Spinal cord (tissue), 10 donors: ENCODE results near the gene SF3B2. TPM values are rescaled to one million over a fixed set of nuclear protein-coding genes. Genes with fewer than 3 reads are reported as not detected.
"Not testable (repeated sequence)": the region's sequence is repeated elsewhere in the genome, so short reads cannot be mapped to it uniquely, and the experiment has no call there.

Source experiments
- DNase-seq, 6 donors: peaks; one replicate each; pipeline versions ENCODE4 v3.0.0 to v3.0.0-alpha.2; 2013 to 2015; ENCODE audit warnings: low spot score in 6 of 6, low read depth in 4 of 6
- H3K27ac ChIP-seq: one replicate; pipeline ENCODE4 v1.5.1; 2013; ENCODE audit warnings: low read depth, low read length, control low read depth
- H3K27me3 ChIP-seq: one replicate; pipeline ENCODE4 v1.6.1; 2013; ENCODE audit warnings: low read length; ENCODE audit not compliant: control insufficient read depth, insufficient read depth
- H3K36me3 ChIP-seq: one replicate; pipeline ENCODE4 v1.6.1; 2013; ENCODE audit warnings: low read length; ENCODE audit not compliant: control insufficient read depth, insufficient read depth
- H3K4me1 ChIP-seq: one replicate; pipeline ENCODE4 v1.6.1; 2013; ENCODE audit warnings: low read length; ENCODE audit not compliant: control insufficient read depth, insufficient read depth
- H3K4me3 ChIP-seq: one replicate; pipeline ENCODE4 v1.5.1; 2013; ENCODE audit warnings: low read depth, low read length, control low read depth
- H3K9me3 ChIP-seq: one replicate; pipeline ENCODE4 v1.6.1; 2013; ENCODE audit warnings: low read length; ENCODE audit not compliant: control insufficient read depth, insufficient read depth
- WGBS: methylation state at CpG from one replicate; pipeline ENCODE4 v1.1.5; 2013; ENCODE audit warnings: missing lambda C conversion rate; ENCODE audit not compliant: insufficient coverage; 5-methylcytosine and 5-hydroxymethylcytosine counted together
- polyA plus RNA-seq, 2 donors: library from polyadenylated mRNA; unstranded; fragments of 120-200 nt; gene quantifications; one replicate each; pipeline ENCODE4 v1.2.1, GENCODE V29; 2013; ENCODE audit not compliant: insufficient read length in 2 of 2
- total RNA-seq, 2 donors: library from RNA; depleted of rRNA in 1 of 2; stranded (reverse); fragments of 120-200 nt in 1 of 2; fragments of >200 nt in 1 of 2; gene quantifications; one replicate each; pipeline versions ENCODE4 v1.2.3 to v1.2.4, GENCODE V29; 2013 to 2014
- donor health status: healthy.

Gene SF3B2
- total and polyA plus RNA-seq, 4 donors: 84.1 to 246 (median 196) TPM

DNA sequence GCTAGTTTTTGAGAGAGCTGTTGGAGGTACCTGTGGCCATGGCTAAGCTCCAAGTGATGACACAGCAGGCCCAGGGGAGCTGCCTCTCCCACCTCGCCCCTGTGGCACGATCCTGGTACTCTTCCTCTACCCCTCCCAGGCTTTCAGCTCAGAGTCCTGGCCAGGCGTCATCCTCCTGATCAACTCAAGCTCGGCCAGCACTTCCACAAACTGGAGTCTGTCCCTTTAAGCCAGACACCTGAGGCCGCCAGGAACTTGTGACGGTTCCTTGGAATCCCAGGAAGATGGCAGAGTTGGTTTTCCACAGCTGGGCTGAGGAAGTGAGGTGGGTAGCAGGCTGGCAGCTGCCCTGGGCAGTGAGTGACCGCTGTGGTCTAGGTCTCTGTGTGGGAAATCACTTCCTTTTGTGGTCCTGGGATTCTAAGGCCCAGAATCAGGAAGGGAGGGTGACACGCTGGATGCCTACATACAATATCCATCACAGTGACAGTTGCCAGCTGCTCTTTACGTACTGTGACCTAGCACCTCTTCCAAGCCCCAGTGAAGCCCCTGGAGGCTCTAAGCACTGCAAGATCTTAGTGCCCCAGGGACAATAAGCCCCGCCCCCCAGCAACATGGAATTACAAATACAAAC lies 43.6 kb upstream of the SF3B2 start:
- 46% methylated on average over 7 of the region's 10 CpGs for WGBS
- H3K27me3 ChIP-seq: peaks cover 28% of the 10 kb centered on the region

DNA sequence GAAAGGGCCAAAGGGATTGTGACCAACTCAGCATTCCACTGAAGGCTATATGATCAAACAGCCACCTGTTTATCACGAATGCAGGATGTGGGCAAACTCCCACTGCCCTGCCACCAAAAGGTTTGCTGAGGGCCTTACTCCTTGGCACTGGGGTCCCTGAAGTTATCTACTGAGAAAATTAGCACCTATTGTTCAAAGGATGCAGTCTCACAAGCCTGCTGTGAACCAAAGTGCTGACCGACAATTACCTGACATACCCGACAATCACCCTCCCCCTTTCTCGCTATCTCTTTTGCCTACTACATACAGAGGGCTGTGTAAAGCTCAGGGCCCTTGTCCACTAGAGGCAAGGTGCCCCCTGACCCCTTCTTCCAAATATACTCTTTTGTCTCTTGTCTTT lies 42.1 kb upstream of the SF3B2 start:
- 69% methylated on average over 4 of the region's 4 CpGs for WGBS
- not testable (repeated sequence) for H3K4me3 ChIP-seq, H3K4me1 ChIP-seq, DNase-seq, H3K27ac ChIP-seq, H3K9me3 ChIP-seq
- Histone ChIP-seq H3K36me3 (peaks cover 13% of the 10 kb centered on the region), H3K27me3 (peaks cover 32% of the 10 kb centered on the region)

More for the DNA sequence above, 43.6 kb upstream of the SF3B2 start:
- no peaks in the 10 kb centered on the region for H3K9me3 ChIP-seq
- DNase-seq: no peak
- H3K36me3 ChIP-seq: peaks cover 27% of the 10 kb centered on the region
- H3K4me3 ChIP-seq: no peak overlapping the region
- peaks cover 4% of the 10 kb centered on the region for H3K4me1 ChIP-seq
- no peak overlapping the region for H3K27ac ChIP-seq

DNA sequence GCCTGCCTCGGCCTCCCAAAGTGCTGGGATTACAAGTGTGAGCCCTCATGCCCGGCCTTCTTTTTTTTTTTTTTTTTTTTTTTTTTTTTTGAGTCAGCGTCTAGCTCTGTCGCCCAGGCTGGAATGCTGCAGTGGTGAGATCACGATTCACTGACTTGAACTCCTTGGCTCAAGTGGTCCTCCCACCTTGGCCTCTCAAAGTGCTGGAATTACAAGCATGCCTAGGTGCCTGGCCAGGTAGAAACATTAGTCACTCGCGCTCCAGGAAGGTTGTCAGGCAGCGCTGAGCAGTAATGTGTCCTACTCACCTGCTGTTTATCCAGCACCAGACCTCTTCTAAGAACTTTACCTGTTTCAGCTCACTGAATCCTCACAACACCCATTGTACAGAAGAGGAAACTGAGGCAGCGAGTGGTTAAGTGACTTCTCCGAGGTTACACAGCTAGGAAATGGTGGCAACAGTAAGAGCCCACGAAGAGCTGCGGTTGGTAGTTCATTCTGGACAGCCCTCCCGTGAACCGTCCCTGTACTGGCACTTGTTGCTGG lies 40.9 kb upstream of the SF3B2 start:
- no peak overlapping the region for H3K4me3 ChIP-seq
- WGBS: 63% methylated on average over 12 of the region's 14 CpGs
- peaks cover 9% of the 10 kb centered on the region for H3K36me3 ChIP-seq
- no peaks in the 10 kb centered on the region for H3K9me3 ChIP-seq
- DNase-seq: no peak
- peaks cover 32% of the 10 kb centered on the region for H3K27me3 ChIP-seq
- H3K27ac ChIP-seq: no peak overlapping the region
- H3K4me1 ChIP-seq: no peaks in the 10 kb centered on the region

DNA sequence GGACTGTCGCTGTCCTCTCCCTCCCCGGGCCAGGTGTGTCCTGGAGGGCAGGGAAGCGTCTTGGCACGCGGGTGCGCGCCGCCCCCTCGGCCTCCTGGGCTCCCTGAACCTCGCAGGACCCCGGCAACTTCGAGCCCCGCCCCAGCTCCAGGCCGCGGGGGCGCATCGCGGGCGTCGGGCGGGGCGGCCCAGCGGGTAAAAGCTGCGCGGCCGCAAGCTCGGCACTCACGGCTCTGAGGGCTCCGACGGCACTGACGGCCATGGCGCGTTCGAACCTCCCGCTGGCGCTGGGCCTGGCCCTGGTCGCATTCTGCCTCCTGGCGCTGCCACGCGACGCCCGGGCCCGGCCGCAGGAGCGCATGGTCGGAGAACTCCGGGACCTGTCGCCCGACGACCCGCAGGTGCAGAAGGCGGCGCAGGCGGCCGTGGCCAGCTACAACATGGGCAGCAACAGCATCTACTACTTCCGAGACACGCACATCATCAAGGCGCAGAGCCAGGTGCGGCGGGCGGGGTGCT lies 40.3 kb upstream of the SF3B2 start, which contains the start of gene CST6:
Gene CST6, plus strand, starts transcription at position 224 of the 519 bp plus-strand sequence. Its CDS starts 37 bp downstream, at position 261.
- no peak within 1 kb of the TSS for H3K27ac ChIP-seq
- no peak for DNase-seq
- peaks cover 32% of the 10 kb centered on the region for H3K27me3 ChIP-seq

DNA sequence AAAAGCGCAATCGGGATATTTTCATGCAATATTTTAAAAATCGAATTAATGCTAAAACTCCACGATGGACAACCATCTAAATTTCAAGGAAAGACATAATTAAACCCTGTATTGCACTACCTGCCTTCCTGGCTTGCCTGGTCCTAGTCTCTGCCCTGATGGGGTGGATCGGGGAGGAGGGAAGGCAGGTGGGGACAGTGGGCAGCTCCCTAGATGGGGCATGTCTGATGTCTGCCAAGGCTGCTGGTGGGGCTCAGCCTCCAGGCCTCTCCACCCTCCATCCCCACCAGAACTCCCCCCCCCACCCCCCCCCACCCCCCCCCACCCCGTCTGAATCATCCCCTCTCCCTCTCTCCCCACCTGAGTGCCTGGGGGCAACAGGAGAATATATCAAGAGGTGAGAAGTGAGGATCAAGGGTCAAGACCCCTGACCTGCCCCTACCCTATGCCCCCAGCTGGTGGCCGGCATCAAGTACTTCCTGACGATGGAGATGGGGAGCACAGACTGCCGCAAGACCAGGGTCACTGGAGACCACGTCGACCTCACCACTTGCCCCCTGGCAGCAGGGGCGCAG lies 39.7 kb upstream of the SF3B2 start:
- no peak for DNase-seq
- H3K27ac ChIP-seq: no peak overlapping the region
- no peaks in the 10 kb centered on the region for H3K9me3 ChIP-seq
- WGBS: 55% methylated on average over 7 of the region's 12 CpGs
- H3K27me3 ChIP-seq: peaks cover 32% of the 10 kb centered on the region
- H3K4me3 ChIP-seq: no peak overlapping the region
- H3K36me3 ChIP-seq: no peaks in the 10 kb centered on the region
- H3K4me1 ChIP-seq: no peaks in the 10 kb centered on the region

More for the DNA sequence above, 40.3 kb upstream of the SF3B2 start, which contains the start of gene CST6:
- Histone ChIP-seq H3K9me3 (no peaks in the 10 kb centered on the region), H3K4me3 (no peak within 1 kb of the TSS), H3K4me1 (no peaks in the 10 kb centered on the region), H3K36me3 (peaks cover 4% of the 10 kb centered on the region)
- 7% methylated on average over 53 of the region's 61 CpGs for WGBS

DNA sequence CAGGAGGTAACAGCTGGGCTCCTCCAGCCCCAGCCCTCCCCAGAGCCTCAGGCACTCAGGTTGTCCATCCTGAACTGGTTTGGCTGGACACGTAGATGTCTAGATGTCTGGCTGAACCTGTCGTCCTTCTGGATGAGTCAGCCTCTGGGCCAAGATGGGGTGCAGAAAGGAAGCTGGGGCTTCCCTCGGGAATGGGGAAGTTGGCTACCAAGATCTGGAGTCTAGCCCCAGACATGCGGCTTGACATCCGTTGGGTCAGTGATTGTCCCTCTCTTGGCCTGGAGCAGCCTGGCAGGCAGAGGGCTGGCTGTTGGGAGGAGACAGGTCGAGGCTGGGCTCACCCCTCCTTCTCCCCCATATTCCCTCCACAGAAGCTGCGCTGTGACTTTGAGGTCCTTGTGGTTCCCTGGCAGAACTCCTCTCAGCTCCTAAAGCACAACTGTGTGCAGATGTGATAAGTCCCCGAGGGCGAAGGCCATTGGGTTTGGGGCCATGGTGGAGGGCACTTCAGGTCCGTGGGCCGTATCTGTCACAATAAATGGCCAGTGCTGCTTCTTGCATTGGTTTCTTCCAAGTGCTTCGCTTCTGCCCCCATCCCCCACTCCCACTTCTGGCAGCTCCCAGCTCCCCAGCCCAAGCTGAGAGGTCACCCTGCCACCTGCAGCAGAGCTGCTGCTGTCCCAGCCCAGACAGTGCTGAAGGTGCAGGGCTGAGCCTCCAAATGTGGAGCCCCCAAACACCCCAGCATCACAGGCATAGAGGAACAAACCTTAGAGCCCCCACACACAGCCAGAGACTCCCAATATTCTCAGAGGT lies 39.0 kb upstream of the SF3B2 start:
- H3K27me3 ChIP-seq: peaks cover 32% of the 10 kb centered on the region
- no peak overlapping the region for H3K4me3 ChIP-seq
- H3K36me3 ChIP-seq: no peaks in the 10 kb centered on the region
- H3K9me3 ChIP-seq: no peaks in the 10 kb centered on the region
- 76% methylated on average over 11 of the region's 12 CpGs for WGBS
- no peak overlapping the region for H3K27ac ChIP-seq
- DNase-seq: no peak
- H3K4me1 ChIP-seq: no peaks in the 10 kb centered on the region

DNA sequence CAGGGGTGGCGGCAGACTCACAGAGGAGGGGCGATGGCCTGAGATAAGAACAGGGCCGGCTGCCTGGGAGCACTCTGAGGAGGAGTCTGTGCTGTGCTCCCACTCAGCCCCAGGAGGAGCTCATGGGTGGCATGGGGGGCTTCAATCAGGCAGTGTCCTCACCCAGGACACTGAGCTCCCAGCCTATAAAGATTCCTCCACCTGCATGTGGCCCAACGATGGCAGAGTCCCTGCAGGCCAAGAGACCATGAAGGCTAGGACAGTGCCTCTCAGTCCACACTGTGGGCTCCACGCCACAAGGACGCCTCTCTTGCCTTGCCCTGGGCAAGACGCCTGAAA lies 38.4 kb upstream of the SF3B2 start:
- H3K27ac ChIP-seq: no peak overlapping the region
- no peaks in the 10 kb centered on the region for H3K9me3 ChIP-seq
- DNase-seq: no peak
- H3K4me3 ChIP-seq: no peak overlapping the region
- 79% methylated on average over 5 of the region's 7 CpGs for WGBS
- no peaks in the 10 kb centered on the region for H3K4me1 ChIP-seq
- peaks cover 32% of the 10 kb centered on the region for H3K27me3 ChIP-seq
- no peaks in the 10 kb centered on the region for H3K36me3 ChIP-seq

DNA sequence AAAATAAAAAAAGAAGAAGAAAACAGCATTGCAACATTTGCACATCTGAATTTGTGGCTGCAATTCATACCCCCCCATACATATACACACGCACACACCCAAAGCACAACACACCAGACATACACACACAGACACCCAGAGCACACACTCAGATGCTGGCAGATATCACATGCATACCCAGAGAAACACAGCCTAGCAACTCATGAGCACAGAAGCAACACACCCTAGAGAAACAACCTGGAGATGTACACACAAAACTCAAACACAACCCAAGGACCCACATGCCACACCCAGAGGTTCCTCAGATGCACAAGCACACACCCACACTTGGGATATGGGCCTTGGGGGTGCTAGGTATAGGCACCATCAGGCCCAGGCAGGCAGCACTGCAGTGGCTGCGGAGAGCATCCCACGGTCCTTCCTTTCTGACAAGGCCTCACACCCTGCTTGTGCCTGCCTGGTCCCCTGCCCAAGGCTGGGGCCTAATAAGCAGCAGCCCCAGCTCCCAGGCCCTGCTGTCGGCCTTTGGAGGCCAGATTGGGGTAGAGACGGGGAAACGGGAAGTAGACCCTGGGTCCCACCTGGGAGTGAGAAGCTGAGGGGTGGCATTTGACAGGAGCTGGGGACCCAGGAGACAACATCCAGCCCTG lies 37.2 kb upstream of the SF3B2 start:
- Histone ChIP-seq H3K9me3 (no peaks in the 10 kb centered on the region), H3K27ac (no peak overlapping the region), H3K36me3 (no peaks in the 10 kb centered on the region), H3K4me1 (no peaks in the 10 kb centered on the region), H3K4me3 (no peak overlapping the region), H3K27me3 (peaks cover 32% of the 10 kb centered on the region)
- DNase-seq: no peak
- 87% methylated on average over 6 of the region's 6 CpGs for WGBS

DNA sequence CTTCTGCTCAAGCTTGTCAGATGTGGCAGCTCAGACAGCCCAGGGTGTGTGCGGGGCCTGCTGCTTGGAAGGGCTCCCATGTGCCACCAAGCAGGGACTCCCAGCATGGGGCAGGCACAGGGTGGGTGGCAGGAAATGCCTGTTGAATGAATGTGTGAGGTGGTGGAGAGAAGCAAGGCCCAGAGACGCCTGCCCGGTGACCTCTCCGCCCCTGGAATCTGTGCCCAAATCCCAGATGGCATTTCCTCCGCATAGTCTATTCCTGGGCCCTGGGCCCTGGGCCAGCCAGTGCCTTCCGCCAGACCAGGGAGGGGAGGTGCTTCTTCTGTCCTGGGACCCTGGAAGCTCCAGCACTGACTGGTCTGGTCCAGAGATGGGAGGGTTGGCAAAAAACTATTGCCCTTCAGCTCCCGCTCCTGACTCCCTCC lies 36.7 kb upstream of the SF3B2 start:
- H3K36me3 ChIP-seq: no peaks in the 10 kb centered on the region
- no peak overlapping the region for H3K4me3 ChIP-seq
- H3K27me3 ChIP-seq: peaks cover 28% of the 10 kb centered on the region
- WGBS: 72% methylated on average over 3 of the region's 7 CpGs
- no peaks in the 10 kb centered on the region for H3K4me1 ChIP-seq
- H3K9me3 ChIP-seq: no peaks in the 10 kb centered on the region
- H3K27ac ChIP-seq: no peak overlapping the region
- DNase-seq: no peak
